ENCODE data around the gene GNAO1. TPM values are rescaled to one million over a fixed set of nuclear protein-coding genes. Genes with fewer than 3 reads are reported as not detected.

The GNAO1 gene
- polyA plus RNA-seq, 1 donor from 2014 or later, result 31.5 TPM

Small RNAs within 50 kb of the gene (small RNA-seq; reads per million reads assigned to genes)
- gene MIR3935, result 0 reads per million in 3 experiments

Other genes with a start within 250 kb of the GNAO1 start
- 101 and 103 TPM in 2 replicates for gene AMFR, start 234.1 kb downstream of the GNAO1 start, polyA plus RNA-seq